SK-N-SH treated with all-trans-retinoic acid at 6 μM for 48 hours (cell line): ENCODE data around the gene NDE1.

ENCODE experiments used
- ATAC-seq: fragments of 200-7000 bp; cut with Tn5 transposase; 3 replicates; pipeline ENCODE4 v1.9.1; 2020; ENCODE audit warnings: mild to moderate bottlenecking, moderate library complexity
- ARNTL ChIP-seq: fragments of 450-650 bp; formaldehyde crosslinking; IDR thresholded peaks from 2 replicates; pipeline ENCODE4 v1.5.0; 2020; ENCODE audit warnings: low read depth, mild to moderate bottlenecking, moderate library complexity, borderline replicate concordance
- CSRNP3 ChIP-seq: fragments of 250-450 bp; sonication (Bioruptor Pico); IDR thresholded peaks from 2 replicates; pipeline ENCODE4 v1.5.1; 2021; ENCODE audit warnings: mild to moderate bottlenecking, moderate library complexity
- GLIS3 ChIP-seq: fragments of 250-450 bp; sonication (Bioruptor Pico); IDR thresholded peaks from 2 replicates; pipeline ENCODE4 v1.5.0; 2020; ENCODE audit warnings: mild to moderate bottlenecking, moderate library complexity
- ISL1 ChIP-seq: fragments of 250-450 bp; sonication (Bioruptor Pico); IDR thresholded peaks from 2 replicates; pipeline ENCODE4 v2.1.2; 2022; ENCODE audit warnings: mild to moderate bottlenecking, moderate library complexity
- OSR1 ChIP-seq: fragments of 250-450 bp; sonication (Bioruptor Pico); IDR thresholded peaks from 2 replicates; pipeline ENCODE4 v1.8.0; 2022; ENCODE audit warnings: moderate library complexity, mild to moderate bottlenecking, inconsistent platforms
- PATZ1 ChIP-seq: fragments of 250-450 bp; sonication (Bioruptor Pico); IDR thresholded peaks from 2 replicates; pipeline ENCODE4 v1.8.0; 2020; ENCODE audit warnings: mild to moderate bottlenecking, moderate library complexity, borderline replicate concordance
- POU6F1 ChIP-seq: fragments of 250-450 bp; sonication (Bioruptor Pico); IDR thresholded peaks from 2 replicates; pipeline ENCODE4 v1.8.0; 2021; ENCODE audit warnings: low read depth, mild to moderate bottlenecking, moderate library complexity, borderline replicate concordance
- PPARA ChIP-seq: fragments of 250-450 bp; sonication (Bioruptor Pico); IDR thresholded peaks from 2 replicates; pipeline ENCODE4 v1.5.0; 2020; ENCODE audit warnings: mild to moderate bottlenecking, borderline replicate concordance
- RARB ChIP-seq: fragments of 250-450 bp; sonication (Bioruptor Pico); IDR thresholded peaks from 2 replicates; pipeline ENCODE4 v1.8.0; 2021; ENCODE audit warnings: mild to moderate bottlenecking, moderate library complexity
- SNAI2 ChIP-seq: fragments of 250-450 bp; sonication (Bioruptor Pico); IDR thresholded peaks from 2 replicates; pipeline ENCODE4 v1.5.0; 2020; ENCODE audit warnings: mild to moderate bottlenecking, moderate library complexity
- TCF4 ChIP-seq: fragments of 250-450 bp; sonication (Bioruptor Pico); IDR thresholded peaks from 2 replicates; pipeline ENCODE4 v1.8.0; 2021; ENCODE audit warnings: mild to moderate bottlenecking, moderate library complexity, borderline replicate concordance
- TSHZ2 ChIP-seq: fragments of 250-450 bp; sonication (Bioruptor Pico); IDR thresholded peaks from 2 replicates; pipeline ENCODE4 v1.5.0; 2020; ENCODE audit warnings: mild to moderate bottlenecking, moderate library complexity
- ZC3H10 ChIP-seq: fragments of 250-450 bp; sonication (Bioruptor Pico); IDR thresholded peaks from 2 replicates; pipeline ENCODE4 v1.5.1; 2021; ENCODE audit warnings: mild to moderate bottlenecking, moderate library complexity
- ZFP3 ChIP-seq: fragments of 250-450 bp; sonication (Bioruptor Pico); IDR thresholded peaks from 2 replicates; pipeline ENCODE4 v1.5.0; 2020; ENCODE audit warnings: mild to moderate bottlenecking, moderate library complexity
- ZNF70 ChIP-seq: fragments of 450-650 bp; formaldehyde crosslinking; IDR thresholded peaks from 2 replicates; pipeline ENCODE4 v1.5.0; 2020; ENCODE audit warnings: mild to moderate bottlenecking, moderate library complexity
- ZNF8 ChIP-seq: fragments of 450-650 bp; formaldehyde crosslinking; IDR thresholded peaks from 2 replicates; pipeline ENCODE4 v1.5.0; 2020; ENCODE audit warnings: mild to moderate bottlenecking, moderate library complexity

The NDE1 gene

GRCh38 chr16:15616475-15617165 lies 33.4 kb upstream of the NDE1 start:
- no peak for TF ChIP-seq PPARA (CRISPR knock-in tag)
- no peak for TF ChIP-seq ZNF70
- TF ChIP-seq TSHZ2: no peak
- no peak for TF ChIP-seq ZNF8
- no peak for TF ChIP-seq GLIS3
- no peak for ATAC-seq

- ATAC-seq: no peak; the same call in 1 of the 3 replicates
- TF ChIP-seq ISL1 (CRISPR knock-in tag): no peak
- no peak for TF ChIP-seq CSRNP3 (CRISPR knock-in tag)
- TF ChIP-seq SNAI2 (CRISPR knock-in tag): no peak
- TF ChIP-seq GLIS3: no peak
- no peak for TF ChIP-seq ZNF70
- no peak for TF ChIP-seq ZFP3 (CRISPR knock-in tag)
- TF ChIP-seq RARB (CRISPR knock-in tag): no peak
- TF ChIP-seq ZC3H10 (CRISPR knock-in tag): no peak
These were observed 32.1 kb upstream of the NDE1 start for GRCh38 chr16:15617901-15618300.

- TF ChIP-seq TCF4 (CRISPR knock-in tag): no peak
- no peak for TF ChIP-seq GLIS3
- no peak for TF ChIP-seq POU6F1 (CRISPR knock-in tag)
- TF ChIP-seq OSR1 (CRISPR knock-in tag): no peak
- TF ChIP-seq RARB (CRISPR knock-in tag): no peak
- no peak for TF ChIP-seq ZNF8
- TF ChIP-seq, all 23 proteins: peak for 0
- ATAC-seq: peak; percentile 68; the same call in 2 of the 3 replicates
These were observed 31.7 kb upstream of the NDE1 start for GRCh38 chr16:15618392-15618791.

- no peak for ATAC-seq
- TF ChIP-seq ARNTL (CRISPR knock-in tag) (no peak), SNAI2 (CRISPR knock-in tag) (no peak)
- TF ChIP-seq, all 23 proteins: peak for 0
These were observed 29.3 kb upstream of the NDE1 start for GRCh38 chr16:15620611-15621195.

GRCh38 chr16:15621456-15621855 lies 28.6 kb upstream of the NDE1 start:
- no peak for TF ChIP-seq ZNF8
- no peak for TF ChIP-seq TSHZ2
- no peak for TF ChIP-seq PATZ1 (CRISPR knock-in tag)

More at GRCh38 chr16:15621456-15621855, 28.6 kb upstream of the NDE1 start:
- no peak for ATAC-seq
